Caco-2 (cell line): ENCODE data around the gene DUSP18. TPM values are rescaled to one million over a fixed set of nuclear protein-coding genes. Genes with fewer than 3 reads are reported as not detected.

Experiments
- BruUV-seq: library from RNA; stranded (reverse); fragments of 400-500 nt; replicated peaks from 2 replicates; lab custom pipeline; 2021; lab: Mats Ljungman, UMichigan
- CTCF ChIA-PET: fragments of 300-600 bp; sonication (Branson Sonifier 250); formaldehyde crosslinking; loops from one replicate; lab custom pipeline; 2022; ENCODE audit warnings: antibody characterized with exemption; lab: Charles Lee
- POLR2A ChIA-PET: fragments of 300-600 bp; sonication (Branson Sonifier 250); formaldehyde crosslinking; loops from one replicate; lab custom pipeline; 2022; ENCODE audit warnings: antibody characterized with exemption; lab: Charles Lee
- DNase-seq, 2 experiments: peaks; one replicate each; pipeline versions ENCODE4 v3.0.0 to v3.0.0-alpha.2; 2020 to 2022
- H3K27me3 ChIP-seq: replicated peaks from 2 replicates; pipeline ENCODE4 v1.6.0; 2011; ENCODE audit warnings: low read length; ENCODE audit not compliant: control insufficient read depth, insufficient read depth
- H3K36me3 ChIP-seq: 2 replicates; pipeline ENCODE4 v1.5.1; 2011; ENCODE audit warnings: low read length; ENCODE audit not compliant: control insufficient read depth, insufficient read depth
- H3K4me1 ChIP-seq: fragments of 250-450 bp; sonication (Bioruptor Pico); 2 replicates; pipeline ENCODE4 v1.5.1; 2020; ENCODE audit warnings: mild to moderate bottlenecking
- H3K4me3 ChIP-seq: 2 replicates; pipeline ENCODE4 v1.5.1; 2011; ENCODE audit warnings: low read depth, mild to moderate bottlenecking, control low read depth, low read length
- H3K9me3 ChIP-seq: fragments of 250-450 bp; sonication (Bioruptor Pico); 2 replicates; pipeline ENCODE4 v1.5.1; 2020; ENCODE audit warnings: mild to moderate bottlenecking, moderate library complexity
- H3K27ac Mint-ChIP-seq: one replicate; pipeline ENCODE4 v1.8.0; 2022; ENCODE audit warnings: mixed read lengths; ENCODE audit not compliant: unreplicated experiment
- H3K27me3 Mint-ChIP-seq: one replicate; pipeline ENCODE4 v1.8.0; 2022; ENCODE audit warnings: mixed read lengths; ENCODE audit not compliant: insufficient read depth, unreplicated experiment
- H3K36me3 Mint-ChIP-seq: one replicate; pipeline ENCODE4 v1.8.0; 2022; ENCODE audit warnings: mild to moderate bottlenecking, mixed read lengths; ENCODE audit not compliant: insufficient read depth, unreplicated experiment
- H3K4me1 Mint-ChIP-seq: one replicate; pipeline ENCODE4 v1.8.0; 2022; ENCODE audit warnings: low read depth, mixed read lengths; ENCODE audit not compliant: unreplicated experiment
- H3K4me3 Mint-ChIP-seq: one replicate; pipeline ENCODE4 v1.8.0; 2022; ENCODE audit warnings: mild to moderate bottlenecking, moderate library complexity, mixed read lengths; ENCODE audit not compliant: unreplicated experiment
- H3K9me3 Mint-ChIP-seq: one replicate; pipeline ENCODE4 v1.8.0; 2022; ENCODE audit warnings: mixed read lengths; ENCODE audit not compliant: unreplicated experiment
- CTCF ChIP-seq, 2 experiments: fragments of 200-600 bp in 1 of 2; IDR thresholded peaks; 1 replicate in 1 of 2; 2 replicates in 1 of 2; pipeline versions ENCODE4 v1.5.1 to v1.8.0; 2011 to 2022; ENCODE audit warnings: antibody characterized with exemption in 1 of 2, control low read depth in 1 of 2, inconsistent platforms in 1 of 2, low read depth in 1 of 2, low read length in 1 of 2, mild to moderate bottlenecking in 1 of 2, moderate library complexity in 1 of 2; ENCODE audit not compliant: insufficient read depth in 1 of 2, severe bottlenecking in 1 of 2, unreplicated experiment in 1 of 2
- intact Hi-C: fragments of 100-400 bp; cut with micrococcal nuclease; formaldehyde crosslinking; loops from one replicate; pipeline ENCODE4 v1.10.0; 2022; ENCODE audit not compliant: unreplicated experiment
- total RNA-seq: library from RNA; stranded (reverse); gene quantifications from 2 replicates; pipeline ENCODE4 v1.2.3, GENCODE V29; 2022

DUSP18 gene
- total RNA-seq, 1 experiment from 2014 or later, result 6.0 TPM

- CTCF ChIA-PET, result no interaction called here
- H3K27ac Mint-ChIP-seq, result no peak overlapping the region
- intact Hi-C loops, result no loop called here
These were observed 24.4 kb downstream of the DUSP18 start for GRCh38 chr22:30643055-30643875.

GRCh38 chr22:30640839-30641430, 26.7 kb downstream of the DUSP18 start:
- intact Hi-C loops, result no loop called here
- H3K36me3 ChIP-seq, result no peaks in the 10 kb centered on the region
- no peaks in the 10 kb centered on the region for H3K9me3 Mint-ChIP-seq
- H3K4me3 ChIP-seq, result no peak overlapping the region
- H3K36me3 Mint-ChIP-seq, result no peaks in the 10 kb centered on the region
- no peak overlapping the region for H3K4me3 Mint-ChIP-seq
- peaks cover 6% of the 10 kb centered on the region for H3K4me1 ChIP-seq
- ChIA-PET CTCF (no interaction called here), POLR2A (no interaction called here)
- no TSS peak for BruUV-seq
- DNase-seq, result no peak
- H3K9me3 ChIP-seq, result no peaks in the 10 kb centered on the region
- H3K27me3 ChIP-seq, result no peaks in the 10 kb centered on the region
- no peak for TF ChIP-seq CTCF (IDR thresholded peaks at IDR 0.05; ENCODE audit: insufficient read depth in 1 of 2, low read depth in 1 of 2, low read length in 1 of 2, severe bottlenecking in 1 of 2, unreplicated experiment in 1 of 2)
- H3K27ac Mint-ChIP-seq, result no peak overlapping the region
- H3K4me1 Mint-ChIP-seq, result no peaks in the 10 kb centered on the region
- no peaks in the 10 kb centered on the region for H3K27me3 Mint-ChIP-seq

More at GRCh38 chr22:30643055-30643875, 24.4 kb downstream of the DUSP18 start:
- POLR2A ChIA-PET, result no interaction called here
- H3K27me3 ChIP-seq, result no peaks in the 10 kb centered on the region
- Mint-ChIP-seq H3K9me3 (no peaks in the 10 kb centered on the region), H3K4me1 (no peaks in the 10 kb centered on the region), H3K36me3 (no peaks in the 10 kb centered on the region), H3K4me3 (no peak overlapping the region), H3K27me3 (no peaks in the 10 kb centered on the region)
- no peaks in the 10 kb centered on the region for H3K36me3 ChIP-seq
- H3K4me3 ChIP-seq, result no peak overlapping the region
- no peak for DNase-seq
- H3K9me3 ChIP-seq, result no peaks in the 10 kb centered on the region
- BruUV-seq, result no TSS peak
- H3K4me1 ChIP-seq, result no peaks in the 10 kb centered on the region
- TF ChIP-seq CTCF (IDR thresholded peaks at IDR 0.05; ENCODE audit: insufficient read depth in 1 of 2, low read depth in 1 of 2, low read length in 1 of 2, severe bottlenecking in 1 of 2, unreplicated experiment in 1 of 2), result no peak

GRCh38 chr22:30640361-30640760, 27.3 kb downstream of the DUSP18 start:
- no peaks in the 10 kb centered on the region for H3K36me3 Mint-ChIP-seq
- no peak for DNase-seq
- H3K4me3 Mint-ChIP-seq, result no peak overlapping the region
- ChIA-PET POLR2A (no interaction called here), CTCF (no interaction called here)
- Histone ChIP-seq H3K9me3 (no peaks in the 10 kb centered on the region), H3K4me1 (peaks cover 6% of the 10 kb centered on the region), H3K36me3 (no peaks in the 10 kb centered on the region), H3K27me3 (no peaks in the 10 kb centered on the region), H3K4me3 (no peak overlapping the region)
- no peaks in the 10 kb centered on the region for H3K27me3 Mint-ChIP-seq
- intact Hi-C loops, result no loop called here
- BruUV-seq, result no TSS peak
- no peak overlapping the region for H3K27ac Mint-ChIP-seq
- TF ChIP-seq CTCF (IDR thresholded peaks at IDR 0.05; ENCODE audit: insufficient read depth in 1 of 2, low read depth in 1 of 2, low read length in 1 of 2, severe bottlenecking in 1 of 2, unreplicated experiment in 1 of 2), result no peak
- no peaks in the 10 kb centered on the region for H3K9me3 Mint-ChIP-seq
- no peaks in the 10 kb centered on the region for H3K4me1 Mint-ChIP-seq
